ENCODE results near the gene TOGARAM1.

Gene TOGARAM1

DNA sequence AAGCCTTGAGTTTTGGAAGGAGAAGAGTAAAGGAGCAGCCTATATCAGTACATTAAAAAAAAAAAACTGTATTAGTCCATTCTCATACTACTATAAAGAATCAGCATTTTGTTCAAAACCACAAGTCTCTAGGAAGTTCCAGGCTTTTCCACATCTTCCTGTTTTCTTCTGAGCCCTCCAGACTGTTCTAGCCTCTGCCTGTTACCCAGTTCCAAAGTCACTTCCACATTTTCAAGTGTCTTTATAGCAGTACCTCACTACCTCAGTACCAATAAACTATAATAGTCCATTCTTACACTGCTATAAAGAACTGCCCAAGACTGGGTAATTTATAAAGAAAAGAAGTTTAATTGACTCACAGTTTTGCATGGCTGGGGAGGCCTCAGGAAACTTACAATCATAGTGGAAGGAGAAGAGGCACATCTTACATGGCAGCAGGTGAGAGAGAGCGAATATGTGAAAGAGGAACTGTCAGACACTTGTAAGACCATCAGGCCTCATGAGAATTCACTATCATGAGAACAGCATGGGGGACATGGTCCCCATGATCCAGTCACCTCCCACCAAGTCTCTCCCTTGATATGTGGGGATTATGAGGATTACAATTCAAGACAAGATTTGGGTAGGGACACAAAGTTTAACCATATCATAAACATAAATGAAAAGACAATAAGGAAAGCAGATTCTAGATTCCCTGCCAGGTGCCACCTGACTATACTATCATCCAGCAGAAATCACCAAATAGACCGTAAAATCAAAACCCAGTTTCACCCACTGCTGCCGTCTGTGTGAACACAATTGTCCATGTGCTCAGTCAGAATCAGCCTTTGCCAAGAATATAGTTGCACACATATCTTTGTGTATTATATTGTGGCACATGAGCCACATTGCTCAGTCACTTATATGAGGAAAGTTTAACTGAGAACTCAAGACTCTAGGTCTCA lies 27.8 kb downstream of the TOGARAM1 start:
- H3K4me3 ChIP-seq (ENCODE audit: low read depth, low read length), result no peak overlapping the region
- TF ChIP-seq, protein P1, sequence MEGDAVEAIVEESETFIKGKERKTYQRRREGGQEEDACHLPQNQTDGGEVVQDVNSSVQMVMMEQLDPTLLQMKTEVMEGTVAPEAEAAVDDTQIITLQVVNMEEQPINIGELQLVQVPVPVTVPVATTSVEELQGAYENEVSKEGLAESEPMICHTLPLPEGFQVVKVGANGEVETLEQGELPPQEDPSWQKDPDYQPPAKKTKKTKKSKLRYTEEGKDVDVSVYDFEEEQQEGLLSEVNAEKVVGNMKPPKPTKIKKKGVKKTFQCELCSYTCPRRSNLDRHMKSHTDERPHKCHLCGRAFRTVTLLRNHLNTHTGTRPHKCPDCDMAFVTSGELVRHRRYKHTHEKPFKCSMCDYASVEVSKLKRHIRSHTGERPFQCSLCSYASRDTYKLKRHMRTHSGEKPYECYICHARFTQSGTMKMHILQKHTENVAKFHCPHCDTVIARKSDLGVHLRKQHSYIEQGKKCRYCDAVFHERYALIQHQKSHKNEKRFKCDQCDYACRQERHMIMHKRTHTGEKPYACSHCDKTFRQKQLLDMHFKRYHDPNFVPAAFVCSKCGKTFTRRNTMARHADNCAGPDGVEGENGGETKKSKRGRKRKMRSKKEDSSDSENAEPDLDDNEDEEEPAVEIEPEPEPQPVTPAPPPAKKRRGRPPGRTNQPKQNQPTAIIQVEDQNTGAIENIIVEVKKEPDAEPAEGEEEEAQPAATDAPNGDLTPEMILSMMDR (conservative IDR thresholded peaks at IDR 0.05; ENCODE audit: low read depth, low read length), result no peak
- DNase-seq (ENCODE audit: low read depth), result no peak

DNA sequence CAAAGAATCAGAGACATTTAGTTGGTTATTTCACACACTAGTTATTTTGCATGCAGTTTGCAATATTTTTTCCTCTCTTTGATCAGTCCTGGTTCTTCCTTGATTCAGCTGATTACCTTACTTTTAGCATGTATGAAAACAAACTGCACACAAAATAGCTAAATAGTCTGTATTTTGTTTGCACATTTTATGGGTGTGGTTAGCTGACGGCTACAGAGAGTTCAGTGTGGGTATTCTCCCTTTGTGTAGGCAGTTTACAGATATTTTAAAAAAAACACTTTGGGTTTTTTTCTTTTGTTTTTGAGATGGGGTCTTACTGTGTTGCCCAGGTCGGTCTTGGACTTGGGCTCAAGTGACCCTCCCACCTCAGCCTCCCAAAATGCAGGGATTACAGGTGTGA lies 28.5 kb downstream of the TOGARAM1 start:
- TF ChIP-seq, protein P1 (conservative IDR thresholded peaks at IDR 0.05; ENCODE audit: low read depth, low read length), result no peak
- no peak for DNase-seq (ENCODE audit: low read depth)
- no peak overlapping the region for H3K4me3 ChIP-seq (ENCODE audit: low read depth, low read length)

DNA sequence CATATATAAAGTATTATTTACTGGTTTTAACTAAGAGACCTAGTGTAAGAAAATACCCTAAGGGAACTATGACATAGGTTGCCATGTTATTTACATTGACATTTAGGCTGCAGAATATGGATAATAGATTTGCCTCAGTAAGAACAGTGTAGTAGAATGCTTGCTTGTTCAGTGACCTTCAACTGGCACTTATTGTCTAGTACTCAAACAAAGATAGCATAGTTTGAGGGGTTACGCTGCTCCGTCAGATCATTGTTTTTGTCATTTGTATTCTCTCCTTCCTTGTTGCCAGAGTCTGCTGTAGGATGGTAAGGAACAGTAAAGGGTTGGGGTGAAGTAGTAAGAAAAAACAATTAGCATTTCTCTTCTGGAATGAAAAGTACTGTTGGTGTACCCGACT lies 33.2 kb downstream of the TOGARAM1 start:
- no peak for DNase-seq (ENCODE audit: low read depth)
- TF ChIP-seq, protein P1 (conservative IDR thresholded peaks at IDR 0.05; ENCODE audit: low read depth, low read length), result no peak

DNA sequence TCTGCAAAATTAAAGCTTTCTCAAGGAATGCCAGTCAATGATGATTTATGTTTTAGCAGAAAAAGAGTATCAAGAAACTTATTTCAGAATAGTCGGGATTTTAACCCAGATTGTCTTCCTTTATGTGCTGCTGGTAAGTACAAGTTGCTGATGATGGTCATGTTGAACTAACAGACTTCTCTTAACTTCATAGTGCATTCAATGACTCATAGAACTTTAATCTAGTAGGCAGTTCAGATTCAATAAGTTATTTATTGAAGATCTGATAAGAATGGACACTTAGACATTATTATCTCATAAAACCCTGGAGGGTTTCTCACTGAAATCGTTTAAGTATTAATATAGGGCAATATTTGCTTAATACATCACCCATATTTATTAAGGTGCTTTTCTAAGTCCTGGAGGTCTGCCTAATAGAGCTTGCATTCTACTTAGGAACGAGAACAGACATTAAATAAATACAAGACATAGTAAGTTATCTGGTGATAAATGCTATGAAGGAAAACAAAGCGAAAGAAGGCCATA lies 33.8 kb downstream of the TOGARAM1 start:
- no peak overlapping the region for H3K4me3 ChIP-seq (ENCODE audit: low read depth, low read length)

More for the DNA sequence above, 33.2 kb downstream of the TOGARAM1 start:
- H3K4me3 ChIP-seq (ENCODE audit: low read depth, low read length), result no peak overlapping the region

DNA sequence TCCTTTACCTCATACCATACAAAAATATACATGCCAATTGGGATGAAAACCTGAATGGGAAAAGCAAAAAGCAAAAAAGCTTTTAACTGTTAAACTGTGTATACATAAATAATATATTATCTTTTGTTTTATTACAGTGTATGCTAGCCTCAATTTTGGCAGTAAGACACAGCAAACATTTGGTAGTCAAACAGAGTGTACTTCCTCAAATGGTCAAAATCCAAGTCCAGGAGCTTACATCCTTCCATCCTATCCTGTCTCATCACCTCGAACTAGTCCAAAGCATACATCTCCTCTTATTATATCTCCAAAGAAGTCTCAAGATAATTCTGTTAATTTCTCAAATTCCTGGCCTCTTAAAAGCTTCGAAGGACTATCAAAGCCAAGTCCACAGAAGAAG lies 41.9 kb downstream of the TOGARAM1 start:
- H3K4me3 ChIP-seq (ENCODE audit: low read depth, low read length), result no peak overlapping the region
- TF ChIP-seq, protein P1 (conservative IDR thresholded peaks at IDR 0.05; ENCODE audit: low read depth, low read length), result no peak
- DNase-seq (ENCODE audit: low read depth), result no peak

More for the DNA sequence above, 33.8 kb downstream of the TOGARAM1 start:
- no peak for DNase-seq (ENCODE audit: low read depth)
- TF ChIP-seq, protein P1 (conservative IDR thresholded peaks at IDR 0.05; ENCODE audit: low read depth, low read length), result no peak

DNA sequence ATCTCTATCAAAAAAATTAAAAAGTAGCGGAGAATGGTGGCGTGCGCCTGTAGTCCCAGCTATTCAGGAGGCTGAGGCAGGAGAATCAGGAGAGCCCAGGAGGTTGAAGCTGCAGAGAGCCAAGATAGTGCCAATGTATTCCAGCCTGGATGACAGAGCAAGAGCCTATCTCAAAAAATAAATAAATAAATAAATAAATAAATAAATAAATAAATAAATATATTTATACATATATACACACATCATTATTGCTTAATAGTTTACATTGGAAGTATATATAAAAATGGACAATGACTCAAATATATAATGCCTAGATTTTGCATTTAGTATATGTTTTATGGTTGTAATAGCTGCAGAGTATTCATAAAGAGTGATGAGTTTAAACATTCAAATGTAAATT lies 53.1 kb downstream of the TOGARAM1 start:
- H3K4me3 ChIP-seq (ENCODE audit: low read depth, low read length), result no peak overlapping the region
- TF ChIP-seq, protein P1 (conservative IDR thresholded peaks at IDR 0.05; ENCODE audit: low read depth, low read length), result no peak
- DNase-seq (ENCODE audit: low read depth), result no peak
